Heart left ventricle (tissue), 16 donors: ENCODE measurements around the gene PECR. TPM values are rescaled to one million over a fixed set of nuclear protein-coding genes. Genes with fewer than 3 reads are reported as not detected.

Source experiments
- ATAC-seq, 4 donors: fragments of 200-7000 bp; cut with Tn5 transposase; one replicate each; pipeline ENCODE4 v1.9.1; 2020 to 2022; ENCODE audit warnings: moderate library complexity in 4 of 4, mild to moderate bottlenecking in 3 of 4, moderate number of reproducible peaks in 1 of 4
- DNase-seq, 5 donors: peaks; one replicate each; pipeline ENCODE4 v3.0.0-alpha.2; 2020
- H3K27ac ChIP-seq, 12 donors: fragments of 200-600 bp; sonication (generic) in 4 of 12; one replicate each; pipeline versions ENCODE4 v1.5.0 to v1.8.0; 2016 to 2022; ENCODE audit warnings: mild to moderate bottlenecking in 2 of 12
- H3K27me3 ChIP-seq, 9 donors: fragments of 200-600 bp; sonication (generic) in 2 of 9; one replicate each; pipeline versions ENCODE4 v1.5.1 to v1.8.0; 2016 to 2022; ENCODE audit warnings: mild to moderate bottlenecking in 3 of 9
- H3K36me3 ChIP-seq, 9 donors: fragments of 200-600 bp; sonication (generic) in 2 of 9; one replicate each; pipeline versions ENCODE4 v1.5.0 to v1.8.0; 2018 to 2022; ENCODE audit warnings: mild to moderate bottlenecking in 2 of 9
- H3K4me1 ChIP-seq, 12 donors: fragments of 200-600 bp; sonication (generic) in 4 of 12; one replicate each; pipeline versions ENCODE4 v1.5.0 to v1.8.0; 2016 to 2022; ENCODE audit warnings: mild to moderate bottlenecking in 3 of 12
- H3K4me3 ChIP-seq, 12 donors: fragments of 200-600 bp; sonication (generic) in 4 of 12; one replicate each; pipeline versions ENCODE4 v1.5.0 to v1.8.0; 2017 to 2022; ENCODE audit warnings: mild to moderate bottlenecking in 9 of 12, moderate library complexity in 4 of 12
- H3K9me3 ChIP-seq, 12 donors: fragments of 200-600 bp; sonication (generic) in 4 of 12; one replicate each; pipeline versions ENCODE4 v1.5.0 to v1.8.0; 2016 to 2022; ENCODE audit warnings: mild to moderate bottlenecking in 1 of 12
- CTCF ChIP-seq, 12 donors: fragments of 200-600 bp; sonication (generic) in 4 of 12; IDR thresholded peaks; one replicate each; pipeline versions ENCODE4 v1.5.0 to v1.8.0; 2018 to 2022; ENCODE audit warnings: antibody characterized with exemption in 12 of 12, mild to moderate bottlenecking in 5 of 12
- POLR2A ChIP-seq, 2 donors: fragments of 450-650 bp; IDR thresholded peaks; one replicate each; pipeline ENCODE4 v1.6.1; 2017; ENCODE audit warnings: antibody characterized with exemption in 2 of 2, mild to moderate bottlenecking in 2 of 2, moderate library complexity in 2 of 2
- WGBS, 4 donors: extraction: QIAGEN DNeasy Blood & Tissue Kit in 2 of 4; methylation state at CpG; one replicate each; pipeline versions ENCODE4 v1.1.5 to v1.1.7; 2013 to 2018; 5-methylcytosine and 5-hydroxymethylcytosine counted together
- intact Hi-C, 10 donors: fragments of 100-400 bp; cut with DNase I; formaldehyde crosslinking; loops; one replicate each; pipeline versions ENCODE4 v1.11.1 to v1.14.2; 2022
- polyA plus RNA-seq, 2 donors: library from polyadenylated mRNA; stranded (reverse); fragments of 200-250 nt; gene quantifications; one replicate each; pipeline ENCODE4 v1.2.3, GENCODE V29; 2013
- total RNA-seq, 9 donors: library from RNA; depleted of rRNA in 2 of 9; stranded (reverse); fragments of >200 nt in 2 of 9; fragmentation: NEBNext Ultra II Directional in 3 of 9; extraction: Animal tissue kit (Norgen Biotek cat#: 25700) in 3 of 9; gene quantifications; one replicate each; pipeline versions ENCODE4 v1.1.0 to v1.2.4, GENCODE V29; 2016 to 2023
- donor health status: ischemic (EF 13 %, LVEDD 7.1; RV severe dilation, severe dysfunction).
- donor health status: healthy with polysubstance abuse.
- donor health status: DM: no; HTN: yes; CAD: no.
- donor health status: DM: no; HTN: no; CAD: no.
- donor health status: ischemic (EF 25% LVEDD 6.9; RV normal size, moderate dysfunction).
- donor health status: ischemic (EF 25% LVEDD 5.7; RV mildly dilated, moderate dysfunction).
- donor health status: healthy.
- donor health status: DM: yes; HTN: yes; CAD: no.
- donor health status: ischemic (EF 35%, LVEDD 5.7; RV mildly dilated, moderate dysfunction).
- donor health status: nonischemic (EF 11% LVEDD 7.7; RV severe dilation, severe dysfunction).
- donor health status: DM: yes; HTN: yes; CAD: no.
- donor health status: PGD.
- donor health status: ischemic (EF 29% LVEDD 5.4; RV normal size, mild dysfunction).
- donor health status: nonischemic (EF 23%, LVEDD 6.1; RV moderate dilation, normal function).

The PECR gene
- total and polyA plus RNA-seq, 11 donors = 1.5 to 12.2 (median 3.0) TPM

GRCh38 chr2:216121255-216121654, 39.6 kb upstream of the PECR start:
- WGBS, 4 donors = 86 to 92% (median 90%) methylated on average over 3 of the region's 3 CpGs
- Histone ChIP-seq H3K4me1 (peaks cover 0 to 20% (median 0%) of the 10 kb centered on the region in 12 donors), H3K4me3 (no peak overlapping the region), H3K27ac (no peak overlapping the region), H3K9me3 (no peaks in the 10 kb centered on the region), H3K27me3 (no peaks in the 10 kb centered on the region), H3K36me3 (peaks cover 0 to 100% (median 98%) of the 10 kb centered on the region in 9 donors)
- intact Hi-C loops = no loop called here
- DNase-seq = no peak
- ATAC-seq = no peak
- TF ChIP-seq CTCF (IDR thresholded peaks at IDR 0.05) (no peak), POLR2A (IDR thresholded peaks at IDR 0.05) (no peak)

- no peak for DNase-seq
- Histone ChIP-seq H3K36me3 (peaks cover 0 to 92% (median 87%) of the 10 kb centered on the region in 9 donors), H3K9me3 (no peaks in the 10 kb centered on the region), H3K4me3 (no peak overlapping the region), H3K27me3 (no peaks in the 10 kb centered on the region), H3K27ac (no peak overlapping the region), H3K4me1 (peaks cover 0 to 33% (median 8%) of the 10 kb centered on the region in 12 donors)
- no peak for TF ChIP-seq POLR2A (IDR thresholded peaks at IDR 0.05)
- TF ChIP-seq CTCF (IDR thresholded peaks at IDR 0.05) = no peak
- intact Hi-C loops = no loop called here
- ATAC-seq = no peak
- 80 to 90% (median 88%) methylated on average over 3 of the region's 3 CpGs for WGBS, 4 donors
Observed at GRCh38 chr2:216119986-216120385, 38.4 kb upstream of the PECR start.

- no peak overlapping the region for H3K27ac ChIP-seq
Observed at GRCh38 chr2:216119146-216119545, 37.5 kb upstream of the PECR start.

GRCh38 chr2:216118474-216118873, 36.9 kb upstream of the PECR start:
- no peak overlapping the region for H3K4me3 ChIP-seq
- no peaks in the 10 kb centered on the region for H3K27me3 ChIP-seq
- peaks cover 0 to 88% (median 82%) of the 10 kb centered on the region in 9 donors for H3K36me3 ChIP-seq
- ATAC-seq (no peak), DNase-seq (no peak)
- 82 to 92% (median 90%) methylated on average over 1 of the region's 1 CpG for WGBS, 4 donors
- intact Hi-C loops = no loop called here
- no peak overlapping the region for H3K27ac ChIP-seq
- TF ChIP-seq CTCF (IDR thresholded peaks at IDR 0.05) (no peak), POLR2A (IDR thresholded peaks at IDR 0.05) (no peak)
- peaks cover 0 to 44% (median 14%) of the 10 kb centered on the region in 12 donors for H3K4me1 ChIP-seq
- H3K9me3 ChIP-seq = no peaks in the 10 kb centered on the region

More at GRCh38 chr2:216119146-216119545, 37.5 kb upstream of the PECR start:
- intact Hi-C loops = no loop called here
- H3K9me3 ChIP-seq = no peaks in the 10 kb centered on the region
- TF ChIP-seq POLR2A (IDR thresholded peaks at IDR 0.05) (no peak), CTCF (IDR thresholded peaks at IDR 0.05) (no peak)
- 80 to 89% (median 84%) methylated on average over 2 of the region's 2 CpGs for WGBS, 4 donors
- H3K27me3 ChIP-seq = no peaks in the 10 kb centered on the region
- H3K4me3 ChIP-seq = no peak overlapping the region
- ATAC-seq (no peak), DNase-seq (no peak)
- H3K4me1 ChIP-seq = peaks cover 0 to 38% (median 12%) of the 10 kb centered on the region in 12 donors
- peaks cover 0 to 88% (median 82%) of the 10 kb centered on the region in 9 donors for H3K36me3 ChIP-seq
